ENCODE measurements around the gene CMAS. TPM values are rescaled to one million over a fixed set of nuclear protein-coding genes. Genes with fewer than 3 reads are reported as not detected.
"Not testable (repeated sequence)": the region's sequence is repeated elsewhere in the genome, so short reads cannot be mapped to it uniquely, and the experiment has no call there.

CMAS gene
- total RNA-seq, 1 donor from 2014 or later: 13.7 TPM

DNA sequence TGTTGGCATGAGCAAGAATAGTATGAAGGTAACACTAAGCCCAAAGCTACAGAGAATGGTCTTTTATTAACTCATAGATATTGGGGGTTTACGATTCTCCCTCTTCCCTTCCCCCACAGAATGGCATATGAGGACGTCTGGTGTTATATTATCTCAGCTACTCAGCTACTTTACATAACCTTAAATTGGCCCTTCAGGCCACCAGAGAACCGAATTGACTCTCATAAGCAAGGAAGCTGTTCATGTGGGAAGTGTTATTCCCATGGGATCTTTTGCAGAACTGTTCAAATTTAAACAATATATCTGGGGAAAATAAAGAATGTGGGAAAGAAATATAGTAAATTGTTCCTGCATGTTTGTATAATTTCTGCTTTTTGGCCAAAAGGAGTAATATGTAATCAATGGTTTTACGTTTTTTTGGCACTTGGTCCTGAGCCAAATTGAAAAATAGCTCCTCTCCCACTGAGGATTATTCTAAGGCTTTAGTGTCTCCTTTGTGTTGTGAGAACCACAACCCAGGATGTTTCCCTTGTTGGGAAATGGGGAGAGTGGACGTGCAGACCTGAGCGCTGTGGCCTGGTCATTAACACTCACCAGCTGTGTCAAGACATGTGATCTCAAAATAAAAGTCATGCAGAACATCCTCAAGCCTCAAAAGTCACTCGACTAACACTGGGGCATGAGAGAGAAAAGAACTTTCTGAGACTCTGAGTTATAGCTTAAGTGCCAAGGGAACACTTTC, 31.8 kb upstream of the CMAS start:
- intact Hi-C loops (cut with DNase I): no loop called here
- no peaks in the 10 kb centered on the region for H3K4me1 ChIP-seq
- H3K9me3 ChIP-seq: no peaks in the 10 kb centered on the region
- H3K27ac ChIP-seq: no peak overlapping the region
- no peaks in the 10 kb centered on the region for H3K36me3 ChIP-seq
- TF ChIP-seq, protein P1, sequence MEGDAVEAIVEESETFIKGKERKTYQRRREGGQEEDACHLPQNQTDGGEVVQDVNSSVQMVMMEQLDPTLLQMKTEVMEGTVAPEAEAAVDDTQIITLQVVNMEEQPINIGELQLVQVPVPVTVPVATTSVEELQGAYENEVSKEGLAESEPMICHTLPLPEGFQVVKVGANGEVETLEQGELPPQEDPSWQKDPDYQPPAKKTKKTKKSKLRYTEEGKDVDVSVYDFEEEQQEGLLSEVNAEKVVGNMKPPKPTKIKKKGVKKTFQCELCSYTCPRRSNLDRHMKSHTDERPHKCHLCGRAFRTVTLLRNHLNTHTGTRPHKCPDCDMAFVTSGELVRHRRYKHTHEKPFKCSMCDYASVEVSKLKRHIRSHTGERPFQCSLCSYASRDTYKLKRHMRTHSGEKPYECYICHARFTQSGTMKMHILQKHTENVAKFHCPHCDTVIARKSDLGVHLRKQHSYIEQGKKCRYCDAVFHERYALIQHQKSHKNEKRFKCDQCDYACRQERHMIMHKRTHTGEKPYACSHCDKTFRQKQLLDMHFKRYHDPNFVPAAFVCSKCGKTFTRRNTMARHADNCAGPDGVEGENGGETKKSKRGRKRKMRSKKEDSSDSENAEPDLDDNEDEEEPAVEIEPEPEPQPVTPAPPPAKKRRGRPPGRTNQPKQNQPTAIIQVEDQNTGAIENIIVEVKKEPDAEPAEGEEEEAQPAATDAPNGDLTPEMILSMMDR (IDR thresholded peaks at IDR 0.05): no peak
- H3K27me3 ChIP-seq: no peaks in the 10 kb centered on the region
- no peak for DNase-seq (ENCODE audit: low spot score in 2 of 2)
- no peak overlapping the region for H3K4me3 ChIP-seq

DNA sequence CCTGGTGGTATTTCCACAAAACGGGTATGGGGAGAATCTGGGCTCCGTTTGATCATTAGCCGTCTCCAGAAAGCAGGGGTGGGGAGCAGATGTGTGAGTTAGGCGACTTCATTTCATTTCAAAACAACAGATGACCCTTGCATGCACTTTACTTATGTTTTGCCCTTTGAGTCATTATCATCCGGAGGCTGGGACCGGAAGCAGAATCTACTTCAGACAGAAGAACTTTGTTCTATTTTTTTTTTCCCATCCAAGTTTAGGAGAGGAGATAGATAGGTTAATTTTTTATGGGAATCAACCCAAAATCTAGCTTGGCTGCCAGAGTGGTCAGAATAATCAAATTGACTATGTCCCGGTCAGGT, 31.3 kb upstream of the CMAS start:
- Histone ChIP-seq H3K4me3 (no peak overlapping the region), H3K27ac (no peak overlapping the region), H3K27me3 (no peaks in the 10 kb centered on the region), H3K36me3 (no peaks in the 10 kb centered on the region), H3K9me3 (no peaks in the 10 kb centered on the region), H3K4me1 (no peaks in the 10 kb centered on the region)
- no peak for DNase-seq (ENCODE audit: low spot score in 2 of 2)
- TF ChIP-seq, protein P1 (IDR thresholded peaks at IDR 0.05): no peak
- intact Hi-C loops (cut with DNase I): no loop called here

DNA sequence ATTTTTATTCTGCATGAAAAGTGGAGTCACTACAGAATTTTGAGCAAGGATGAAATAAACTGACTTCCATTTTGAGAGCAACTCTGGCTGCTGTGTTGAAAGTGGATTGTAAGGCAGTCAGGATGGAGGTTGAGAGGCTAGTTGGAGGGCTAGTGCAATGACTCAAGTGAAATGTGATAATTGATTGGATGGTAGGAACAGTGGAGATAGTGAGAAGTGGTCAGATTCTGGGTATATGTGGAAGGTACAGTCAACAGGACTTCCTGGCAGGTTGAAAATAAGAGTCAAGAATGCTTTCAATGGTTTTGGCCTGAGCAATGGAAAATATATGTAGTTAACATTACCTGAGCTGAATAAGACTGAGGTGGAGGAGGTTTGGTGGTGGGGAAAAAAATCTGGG, 29.0 kb upstream of the CMAS start:
- TF ChIP-seq, protein P1 (IDR thresholded peaks at IDR 0.05): no peak
- no peaks in the 10 kb centered on the region for H3K9me3 ChIP-seq
- intact Hi-C loops (cut with DNase I): no loop called here

DNA sequence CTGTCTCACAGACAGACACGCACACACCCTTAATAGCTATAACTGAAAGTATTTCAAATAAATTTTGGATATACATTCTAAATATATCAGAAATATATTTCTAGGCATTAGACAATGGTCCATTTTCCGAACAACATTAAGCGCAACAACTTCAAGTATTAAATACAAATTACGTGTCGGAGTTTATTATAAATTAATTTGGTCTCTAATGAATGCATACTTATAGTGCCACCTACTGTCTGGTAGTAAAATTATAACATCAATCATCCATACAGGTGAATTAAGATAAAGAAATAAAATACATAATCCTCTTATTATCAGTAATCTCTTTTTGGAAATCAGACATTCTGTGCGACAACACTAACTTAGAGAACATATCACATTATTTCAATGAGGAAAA, 27.2 kb upstream of the CMAS start:
- Histone ChIP-seq H3K27me3 (no peaks in the 10 kb centered on the region), H3K36me3 (no peaks in the 10 kb centered on the region), H3K4me3 (no peak overlapping the region), H3K9me3 (no peaks in the 10 kb centered on the region), H3K4me1 (no peaks in the 10 kb centered on the region), H3K27ac (no peak overlapping the region)
- intact Hi-C loops (cut with DNase I): loop anchor here (2.0 kb wide), 1 partner anchor 320 kb away; no protein-coding TSS in a partner anchor
- TF ChIP-seq, protein P1 (IDR thresholded peaks at IDR 0.05): peak; percentile 5 to 42 (median 35)
- DNase-seq (ENCODE audit: low spot score in 2 of 2): no peak

More for the DNA sequence above, 29.0 kb upstream of the CMAS start:
- H3K36me3 ChIP-seq: no peaks in the 10 kb centered on the region
- no peaks in the 10 kb centered on the region for H3K27me3 ChIP-seq
- H3K4me1 ChIP-seq: no peaks in the 10 kb centered on the region
- no peak overlapping the region for H3K4me3 ChIP-seq
- no peak overlapping the region for H3K27ac ChIP-seq
- DNase-seq (ENCODE audit: low spot score in 2 of 2): no peak

DNA sequence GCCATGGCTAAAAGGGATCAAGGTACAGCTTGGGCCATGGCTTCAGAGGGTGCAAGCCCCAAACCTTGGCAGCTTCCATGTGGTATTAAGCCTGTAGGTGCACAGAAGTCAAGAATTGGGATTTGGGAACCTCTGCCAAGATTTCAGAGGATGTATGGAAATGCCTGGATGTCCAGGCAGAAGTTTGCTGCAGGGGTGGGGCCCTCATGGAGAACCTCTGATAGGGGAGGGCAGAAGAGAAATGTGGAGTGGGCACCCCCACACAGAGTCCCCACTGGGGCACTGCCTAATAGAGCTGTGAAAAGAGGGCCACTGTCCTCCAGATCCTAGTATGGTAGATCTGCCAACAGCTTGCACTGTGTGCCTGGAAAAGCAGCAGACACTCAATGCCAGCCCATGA, 22.5 kb upstream of the CMAS start:
- H3K27ac ChIP-seq; intact Hi-C loops (cut with DNase I); H3K27me3 ChIP-seq; DNase-seq (ENCODE audit: low spot score in 2 of 2); H3K4me1 ChIP-seq; H3K4me3 ChIP-seq; H3K36me3 ChIP-seq; H3K9me3 ChIP-seq: not testable (repeated sequence)

DNA sequence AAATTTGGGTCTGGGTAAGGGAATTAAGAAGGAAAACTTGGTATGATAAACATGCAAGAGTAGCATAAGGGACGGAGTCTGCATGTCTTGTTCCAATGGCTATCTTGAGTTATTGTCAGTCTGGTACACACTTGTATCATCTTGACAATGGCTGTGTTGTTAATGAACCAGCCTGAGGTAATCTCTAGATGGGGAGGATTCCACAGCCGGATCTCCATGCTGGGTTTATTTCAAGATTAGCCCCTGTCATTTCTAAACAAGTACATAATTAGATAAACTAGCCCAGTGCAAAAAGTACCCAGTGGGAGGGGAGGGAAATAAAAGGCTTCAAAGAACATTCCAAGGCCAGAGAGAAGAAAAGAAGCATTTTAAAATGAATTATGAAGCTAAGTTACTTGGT, 16.5 kb upstream of the CMAS start:
- H3K27ac ChIP-seq: no peak overlapping the region
- no peaks in the 10 kb centered on the region for H3K9me3 ChIP-seq
- H3K4me1 ChIP-seq: no peaks in the 10 kb centered on the region
- no peak for DNase-seq (ENCODE audit: low spot score in 2 of 2)
- H3K4me3 ChIP-seq: no peak overlapping the region
- H3K27me3 ChIP-seq: no peaks in the 10 kb centered on the region
- intact Hi-C loops (cut with DNase I): no loop called here
- no peaks in the 10 kb centered on the region for H3K36me3 ChIP-seq
- TF ChIP-seq, protein P1 (IDR thresholded peaks at IDR 0.05): no peak

Measured in ascending aorta (tissue), 2 donors.